RWPE2 (cell line): Measurements from ENCODE around the gene UBASH3A.

ENCODE experiments used
- ATAC-seq: fragments of 200-7000 bp; cut with Tn5 transposase; 3 replicates; pipeline ENCODE4 v1.9.1; 2021; ENCODE audit warnings: low read depth
- DNase-seq: peaks from one replicate; pipeline ENCODE4 v3.0.0-alpha.2; 2020; ENCODE audit warnings: low spot score
- H3K27ac ChIP-seq: fragments of 450-650 bp; 2 replicates; pipeline ENCODE4 v1.5.1; 2017; ENCODE audit warnings: mild to moderate bottlenecking; ENCODE audit not compliant: poor library complexity, severe bottlenecking
- H3K27me3 ChIP-seq: fragments of 250-450 bp; sonication (Bioruptor Pico); 2 replicates; pipeline ENCODE4 v1.5.1; 2021; ENCODE audit warnings: mild to moderate bottlenecking, moderate library complexity; ENCODE audit not compliant: insufficient read depth, poor library complexity, severe bottlenecking
- H3K36me3 ChIP-seq: fragments of 250-450 bp; sonication (Bioruptor Pico); 2 replicates; pipeline ENCODE4 v1.5.1; 2020; ENCODE audit warnings: low read depth, mild to moderate bottlenecking, moderate library complexity
- H3K4me1 ChIP-seq: fragments of 250-450 bp; sonication (Bioruptor Pico); 2 replicates; pipeline ENCODE4 v1.5.1; 2021; ENCODE audit warnings: mild to moderate bottlenecking, moderate library complexity; ENCODE audit not compliant: insufficient read depth, poor library complexity, severe bottlenecking
- H3K4me3 ChIP-seq: fragments of 250-450 bp; sonication (Bioruptor Pico); 2 replicates; pipeline ENCODE4 v1.5.1; 2021; ENCODE audit warnings: mild to moderate bottlenecking, moderate library complexity; ENCODE audit not compliant: severe bottlenecking
- H3K9me3 ChIP-seq: fragments of 250-450 bp; sonication (Bioruptor Pico); 2 replicates; pipeline ENCODE4 v1.5.1; 2021; ENCODE audit warnings: mild to moderate bottlenecking, moderate library complexity; ENCODE audit not compliant: severe bottlenecking
- CTCF ChIP-seq: fragments of 450-650 bp; IDR thresholded peaks from one replicate; pipeline ENCODE4 v1.5.1; 2017; ENCODE audit warnings: mild to moderate bottlenecking, moderate library complexity; ENCODE audit not compliant: poor library complexity, severe bottlenecking

The UBASH3A gene

GRCh38 chr21:42486072-42486471 is 82.4 kb downstream of the UBASH3A start:
- Histone ChIP-seq H3K27me3 (no peaks in the 10 kb centered on the region), H3K36me3 (no peaks in the 10 kb centered on the region), H3K4me3 (no peak overlapping the region), H3K27ac (no peak overlapping the region), H3K4me1 (peaks cover 4% of the 10 kb centered on the region), H3K9me3 (no peaks in the 10 kb centered on the region)
- DNase-seq (no peak), ATAC-seq (no peak; the same call in 2 of the 3 replicates)
- TF ChIP-seq CTCF = no peak

GRCh38 chr21:42486531-42486930 is 82.8 kb downstream of the UBASH3A start:
- TF ChIP-seq CTCF = no peak
- no peak overlapping the region for H3K4me3 ChIP-seq
- DNase-seq (no peak), ATAC-seq (peak; percentile 92)
- H3K36me3 ChIP-seq = no peaks in the 10 kb centered on the region
- H3K9me3 ChIP-seq = no peaks in the 10 kb centered on the region
- no peaks in the 10 kb centered on the region for H3K27me3 ChIP-seq
- no peak overlapping the region for H3K27ac ChIP-seq
- H3K4me1 ChIP-seq = peaks cover 4% of the 10 kb centered on the region

GRCh38 chr21:42489006-42489563 is 85.4 kb downstream of the UBASH3A start:
- no peak overlapping the region for H3K27ac ChIP-seq
- no peaks in the 10 kb centered on the region for H3K36me3 ChIP-seq
- no peak for ATAC-seq
- no peaks in the 10 kb centered on the region for H3K9me3 ChIP-seq
- peaks cover 4% of the 10 kb centered on the region for H3K4me1 ChIP-seq
- no peak for TF ChIP-seq CTCF
- H3K27me3 ChIP-seq = no peaks in the 10 kb centered on the region
- H3K4me3 ChIP-seq = no peak overlapping the region
- no peak for DNase-seq

GRCh38 chr21:42489991-42490390 is 86.3 kb downstream of the UBASH3A start:
- Histone ChIP-seq H3K27me3 (no peaks in the 10 kb centered on the region), H3K4me3 (no peak overlapping the region)
- ATAC-seq = no peak

More at GRCh38 chr21:42489991-42490390, 86.3 kb downstream of the UBASH3A start:
- H3K36me3 ChIP-seq = no peaks in the 10 kb centered on the region
- TF ChIP-seq CTCF = no peak
- no peak for DNase-seq
- no peaks in the 10 kb centered on the region for H3K9me3 ChIP-seq
- H3K4me1 ChIP-seq = peaks cover 4% of the 10 kb centered on the region
- no peak overlapping the region for H3K27ac ChIP-seq
